Uterus (tissue), 4 donors: ENCODE measurements around the gene LAMB3. TPM values are rescaled to one million over a fixed set of nuclear protein-coding genes. Genes with fewer than 3 reads are reported as not detected.

Experiments used
- DNase-seq, 2 donors: peaks; one replicate each; pipeline ENCODE4 v3.0.0-alpha.2; 2019 to 2020
- H3K27ac ChIP-seq, 2 donors: fragments of 200-600 bp; sonication (generic); 1 replicate in 1 of 2; 2 replicates in 1 of 2; pipeline ENCODE4 v1.5.1; 2016 to 2018
- H3K27me3 ChIP-seq, 2 donors: fragments of 200-600 bp; sonication (generic); one replicate each; pipeline ENCODE4 v1.5.1; 2018 to 2019; ENCODE audit warnings: control low read depth in 1 of 2
- H3K36me3 ChIP-seq, 2 donors: fragments of 200-600 bp; sonication (generic); one replicate each; pipeline ENCODE4 v1.5.1; 2019; ENCODE audit warnings: control low read depth in 1 of 2
- H3K4me1 ChIP-seq, 2 donors: fragments of 200-600 bp; sonication (generic); one replicate each; pipeline ENCODE4 v1.5.1; 2018 to 2019; ENCODE audit warnings: control low read depth in 1 of 2
- H3K4me3 ChIP-seq, 2 donors: fragments of 200-600 bp; sonication (generic); 1 replicate in 1 of 2; 2 replicates in 1 of 2; pipeline ENCODE4 v1.5.1; 2018 to 2019; ENCODE audit warnings: mild to moderate bottlenecking in 1 of 2
- H3K9me3 ChIP-seq, 2 donors: fragments of 200-600 bp; sonication (generic); one replicate each; pipeline ENCODE4 v1.5.1; 2019; ENCODE audit warnings: control low read depth in 1 of 2
- CTCF ChIP-seq, 4 experiments: fragments of 200-600 bp in 2 of 4; fragments of 450-650 bp in 2 of 4; sonication (generic) in 2 of 4; IDR thresholded peaks; one replicate each; pipeline ENCODE4 v1.5.1; 2016 to 2019; ENCODE audit warnings: antibody characterized with exemption in 4 of 4, mild to moderate bottlenecking in 2 of 4, moderate library complexity in 1 of 4
- POLR2A ChIP-seq, 2 donors: fragments of 450-650 bp; IDR thresholded peaks; one replicate each; pipeline ENCODE4 v1.6.1; 2016; ENCODE audit warnings: antibody characterized with exemption in 2 of 2, mild to moderate bottlenecking in 1 of 2, moderate library complexity in 1 of 2
- intact Hi-C: fragments of 100-400 bp; cut with DNase I; formaldehyde crosslinking; loops from one replicate; pipeline ENCODE4 v1.15.1; 2023; ENCODE audit warnings: low total_unique reads
- total RNA-seq, 4 donors: library from RNA; depleted of rRNA in 3 of 4; stranded (reverse); fragments of >200 nt in 3 of 4; gene quantifications; one replicate each; pipeline versions ENCODE4 v1.1.0 to v1.2.4, GENCODE V29; 2014 to 2023
- donor health status: DM: yes; HTN: yes; CAD: no.

The LAMB3 gene
- total RNA-seq, 4 donors from 2014 or later, result under 0.01 to 17.4 (median 0.37) TPM; not detected in 1

- no peak overlapping the region for H3K4me3 ChIP-seq
- H3K4me1 ChIP-seq, result no peaks in the 10 kb centered on the region
Measured at GRCh38 chr1:209651138-209651587, 1.1 kb downstream of the LAMB3 start.

GRCh38 chr1:209650454-209650853, 1.8 kb downstream of the LAMB3 start:
- TF ChIP-seq POLR2A (IDR thresholded peaks at IDR 0.05) (no peak), CTCF (IDR thresholded peaks at IDR 0.05) (no peak)
- no peaks in the 10 kb centered on the region for H3K9me3 ChIP-seq
- no peak overlapping the region for H3K27ac ChIP-seq
- no peaks in the 10 kb centered on the region for H3K4me1 ChIP-seq
- H3K4me3 ChIP-seq, result no peak overlapping the region
- intact Hi-C loops, result no loop called here
- DNase-seq, result no peak
- no peaks in the 10 kb centered on the region for H3K36me3 ChIP-seq
- no peaks in the 10 kb centered on the region for H3K27me3 ChIP-seq

More at GRCh38 chr1:209651138-209651587, 1.1 kb downstream of the LAMB3 start:
- TF ChIP-seq POLR2A (IDR thresholded peaks at IDR 0.05), result no peak
- no peak for TF ChIP-seq CTCF (IDR thresholded peaks at IDR 0.05)
- intact Hi-C loops, result no loop called here
- no peak for DNase-seq
- no peaks in the 10 kb centered on the region for H3K36me3 ChIP-seq
- H3K27ac ChIP-seq, result no peak overlapping the region
- no peaks in the 10 kb centered on the region for H3K27me3 ChIP-seq
- no peaks in the 10 kb centered on the region for H3K9me3 ChIP-seq

- Histone ChIP-seq H3K27ac (peak overlapping the region in 1 of 2 donors; percentile 18), H3K9me3 (no peaks in the 10 kb centered on the region), H3K27me3 (no peaks in the 10 kb centered on the region), H3K36me3 (no peaks in the 10 kb centered on the region), H3K4me3 (no peak overlapping the region), H3K4me1 (no peaks in the 10 kb centered on the region)
- no peak for TF ChIP-seq POLR2A (IDR thresholded peaks at IDR 0.05)
- no peak for TF ChIP-seq CTCF (IDR thresholded peaks at IDR 0.05)
- no peak for DNase-seq
- intact Hi-C loops, result no loop called here
Measured at GRCh38 chr1:209648931-209649776, 3.1 kb downstream of the LAMB3 start.

- intact Hi-C loops, result no loop called here
- H3K27ac ChIP-seq, result no peak overlapping the region
Measured at GRCh38 chr1:209648346-209648745, 3.9 kb downstream of the LAMB3 start.

More at GRCh38 chr1:209648346-209648745, 3.9 kb downstream of the LAMB3 start:
- Histone ChIP-seq H3K9me3 (no peaks in the 10 kb centered on the region), H3K4me1 (peaks cover under 1 to 4% of the 10 kb centered on the region in 2 donors), H3K36me3 (no peaks in the 10 kb centered on the region), H3K4me3 (no peak overlapping the region), H3K27me3 (no peaks in the 10 kb centered on the region)
- DNase-seq, result no peak
- TF ChIP-seq POLR2A (IDR thresholded peaks at IDR 0.05) (no peak), CTCF (IDR thresholded peaks at IDR 0.05) (no peak)
